ENCODE data around the gene RBM6.
"Not testable (repeated sequence)": the region's sequence is repeated elsewhere in the genome, so short reads cannot be mapped to it uniquely, and the experiment has no call there.

Gene RBM6

GRCh38 chr3:49939858-49940666 lies at the start of gene RBM6:
Gene RBM6, plus strand, starts transcription at chr3:49940150. Its CDS starts 22,492 bp downstream, at chr3:49962642.
- peak; percentile 97 for FAIRE-seq

- no peak for FAIRE-seq
These were observed 44.2 kb upstream of the RBM6 start for GRCh38 chr3:49895791-49896190.

GRCh38 chr3:49896345-49896744 lies 43.6 kb upstream of the RBM6 start:
- FAIRE-seq, result no peak

GRCh38 chr3:49898991-49899390 lies 41.0 kb upstream of the RBM6 start:
- FAIRE-seq, result no peak

GRCh38 chr3:49899815-49900214 lies 40.1 kb upstream of the RBM6 start:
- FAIRE-seq, result no peak

GRCh38 chr3:49900491-49901153 lies 39.3 kb upstream of the RBM6 start:
- no peak for FAIRE-seq

- FAIRE-seq, result no peak
These were observed 38.3 kb upstream of the RBM6 start for GRCh38 chr3:49901366-49902339.

GRCh38 chr3:49902511-49903345 lies 37.2 kb upstream of the RBM6 start:
- no peak for FAIRE-seq

GRCh38 chr3:49903451-49904424 lies 36.2 kb upstream of the RBM6 start, which contains the start of gene MST1R:
Gene MST1R, minus strand, starts transcription at chr3:49903873. Its CDS starts 264 bp downstream, at chr3:49903609.
- no peak for FAIRE-seq

- not testable (repeated sequence) for FAIRE-seq
These were observed 35.5 kb upstream of the RBM6 start for GRCh38 chr3:49904448-49904847.

- no peak for FAIRE-seq
These were observed 33.7 kb upstream of the RBM6 start for GRCh38 chr3:49906073-49906743.

GRCh38 chr3:49908373-49909199 lies 31.4 kb upstream of the RBM6 start:
- FAIRE-seq, result no peak

GRCh38 chr3:49910409-49911123 lies 29.4 kb upstream of the RBM6 start:
- no peak for FAIRE-seq

GRCh38 chr3:49911124-49911420 lies 28.9 kb upstream of the RBM6 start:
- FAIRE-seq, result no peak

- FAIRE-seq, result no peak
These were observed 28.3 kb upstream of the RBM6 start for GRCh38 chr3:49911611-49912010.

GRCh38 chr3:49912881-49913281 lies 27.1 kb upstream of the RBM6 start:
- no peak for FAIRE-seq

GRCh38 chr3:49914906-49915305 lies 25.0 kb upstream of the RBM6 start:
- no peak for FAIRE-seq

- FAIRE-seq, result no peak
These were observed 23.3 kb upstream of the RBM6 start for GRCh38 chr3:49916686-49917085.
